B cell (primary cell): ENCODE measurements around the gene LUM. TPM values are rescaled to one million over a fixed set of nuclear protein-coding genes. Genes with fewer than 3 reads are reported as not detected.

ENCODE experiments used
- ATAC-seq: fragments of 200-7000 bp; cut with Tn5 transposase; one replicate; pipeline ENCODE4 v1.10.0; 2021; ENCODE audit warnings: low read depth, mild to moderate bottlenecking, moderate number of reproducible peaks, moderate library complexity
- CTCF ChIA-PET: fragments of 350-600 bp; sonication (Branson Sonifier 250); formaldehyde crosslinking; loops from one replicate; lab custom pipeline; 2021; ENCODE audit warnings: antibody characterized with exemption, inconsistent platforms; lab: Charles Lee
- POLR2A ChIA-PET: fragments of 350-600 bp; sonication (Branson Sonifier 250); formaldehyde crosslinking; loops from one replicate; lab custom pipeline; 2021; ENCODE audit warnings: antibody characterized with exemption; lab: Charles Lee
- DNase-seq: peaks from one replicate; pipeline ENCODE4 v3.0.0; 2013
- H2AFZ ChIP-seq: 2 replicates; pipeline ENCODE4 v1.6.1; 2012; ENCODE audit warnings: mild to moderate bottlenecking, low read depth, low read length; ENCODE audit not compliant: insufficient read depth, poor library complexity, severe bottlenecking
- H3K27ac ChIP-seq, 2 donors: 1 replicate in 1 of 2; 2 replicates in 1 of 2; pipeline ENCODE4 v1.5.1; 2012 to 2013; ENCODE audit warnings: low read length in 2 of 2, mild to moderate bottlenecking in 2 of 2, moderate library complexity in 1 of 2
- H3K27me3 ChIP-seq, 4 experiments: fragments of 200-600 bp in 1 of 4; sonication (generic) in 1 of 4; replicated peaks in 1 of 4; 1 replicate in 2 of 4; 2 replicates in 2 of 4; pipeline versions ENCODE4 v1.6.1 to v1.7.0; 2013 to 2016; ENCODE audit warnings: low read length in 3 of 4, mild to moderate bottlenecking in 2 of 4, mixed read lengths in 1 of 4, moderate library complexity in 1 of 4; ENCODE audit not compliant: insufficient read depth in 4 of 4, control insufficient read depth in 3 of 4; ENCODE audit errors: control extremely low read depth in 1 of 4
- H3K36me3 ChIP-seq, 2 experiments: replicated peaks in 1 of 2; 1 replicate in 1 of 2; 2 replicates in 1 of 2; pipeline versions ENCODE4 v1.6.1 to v1.7.1; 2013; ENCODE audit warnings: low read length in 1 of 2; ENCODE audit not compliant: insufficient read depth in 2 of 2, control insufficient read depth in 1 of 2; ENCODE audit errors: control extremely low read depth in 1 of 2, extremely low read depth in 1 of 2
- H3K4me1 ChIP-seq, 2 donors: fragments of 200-600 bp in 1 of 2; sonication (generic) in 1 of 2; 1 replicate in 1 of 2; 2 replicates in 1 of 2; pipeline versions ENCODE4 v1.5.1 to v1.6.1; 2013 to 2017; ENCODE audit warnings: low read length in 2 of 2; ENCODE audit not compliant: control insufficient read depth in 2 of 2, insufficient read depth in 2 of 2
- H3K4me2 ChIP-seq: replicated peaks from 2 replicates; pipeline ENCODE3; 2012; ENCODE audit warnings: mild to moderate bottlenecking, low read depth, low read length; ENCODE audit not compliant: poor library complexity, severe bottlenecking
- H3K4me3 ChIP-seq, 5 experiments: fragments of 200-600 bp in 1 of 5; sonication (generic) in 1 of 5; 1 replicate in 3 of 5; 2 replicates in 2 of 5; pipeline versions ENCODE4 v1.5.1 to v1.7.0; 2011 to 2016; ENCODE audit warnings: low read length in 4 of 5, mild to moderate bottlenecking in 4 of 5, low read depth in 2 of 5, control low read depth in 1 of 5, moderate library complexity in 1 of 5; ENCODE audit not compliant: insufficient read depth in 1 of 5; ENCODE audit errors: control extremely low read depth in 1 of 5, extremely low read depth in 1 of 5
- H3K79me2 ChIP-seq: fragments of 200-600 bp; sonication (generic); one replicate; pipeline ENCODE4 v1.6.0; 2016; ENCODE audit warnings: low read length; ENCODE audit not compliant: control insufficient read depth, insufficient read depth
- H3K9ac ChIP-seq: fragments of 200-600 bp; sonication (generic); 2 replicates; pipeline ENCODE4 v1.6.1; 2017; ENCODE audit warnings: mild to moderate bottlenecking, low read length, moderate library complexity
- H3K9me3 ChIP-seq, 3 donors: one replicate each; pipeline versions ENCODE4 v1.6.1 to v1.7.1; 2013; ENCODE audit warnings: low read length in 2 of 3; ENCODE audit not compliant: control insufficient read depth in 2 of 3, insufficient read depth in 1 of 3; ENCODE audit errors: control extremely low read depth in 1 of 3
- H4K20me1 ChIP-seq: 2 replicates; pipeline ENCODE4 v1.6.0; 2012; ENCODE audit warnings: mild to moderate bottlenecking, low read length; ENCODE audit not compliant: insufficient read depth, control insufficient read depth, poor library complexity, severe bottlenecking
- H3K27ac Mint-ChIP-seq: one replicate; pipeline ENCODE4 v1.8.0; 2021; ENCODE audit warnings: mixed read lengths
- H3K27me3 Mint-ChIP-seq: one replicate; pipeline ENCODE4 v1.8.0; 2021; ENCODE audit warnings: mixed read lengths
- H3K4me1 Mint-ChIP-seq: one replicate; pipeline ENCODE4 v1.8.0; 2021; ENCODE audit warnings: mixed read lengths
- H3K4me3 Mint-ChIP-seq: one replicate; pipeline ENCODE4 v1.8.0; 2021; ENCODE audit warnings: mixed read lengths
- H3K9me3 Mint-ChIP-seq: one replicate; pipeline ENCODE4 v1.8.0; 2022; ENCODE audit warnings: mixed read lengths; ENCODE audit not compliant: insufficient read depth
- CTCF ChIP-seq: fragments of 200-600 bp; IDR thresholded peaks from one replicate; pipeline ENCODE4 v1.8.0; 2022; ENCODE audit warnings: antibody characterized with exemption, mild to moderate bottlenecking
- EZH2 ChIP-seq: IDR thresholded peaks from 2 replicates; pipeline ENCODE4 v1.6.1; 2012; ENCODE audit warnings: borderline replicate concordance, low read depth, mild to moderate bottlenecking, moderate library complexity, low read length; ENCODE audit not compliant: insufficient read depth, poor library complexity, severe bottlenecking
- WGBS: methylation state at CpG from one replicate; pipeline ENCODE4 v1.1.5; 2013; ENCODE audit warnings: missing lambda C conversion rate; ENCODE audit not compliant: insufficient coverage; 5-methylcytosine and 5-hydroxymethylcytosine counted together
- intact Hi-C: fragments of 100-400 bp; cut with micrococcal nuclease; formaldehyde crosslinking; loops from one replicate; pipeline ENCODE4 v1.10.0; 2022
- polyA plus RNA-seq: library from polyadenylated mRNA; depleted of rRNA; stranded (reverse); fragments of >200 nt; gene quantifications from 2 replicates; pipeline ENCODE4 v1.2.3, GENCODE V29; 2012
- total RNA-seq, 2 donors: library from RNA; stranded (reverse); fragments of 120-200 nt in 1 of 2; gene quantifications; 1 replicate in 1 of 2; 2 replicates in 1 of 2; pipeline versions ENCODE4 v1.2.3 to v1.2.4, GENCODE V29; 2013 to 2022

Gene LUM
- total and polyA plus RNA-seq, 2 donors (not counting 1 experiment from before 2014, with no cell fraction given), result not detected

- H3K27ac ChIP-seq, result no peak overlapping the region
- H3K4me2 ChIP-seq, result no peak overlapping the region
- no peaks in the 10 kb centered on the region for H3K9me3 ChIP-seq
- Mint-ChIP-seq H3K4me3 (no peak overlapping the region), H3K9me3 (no peaks in the 10 kb centered on the region), H3K4me1 (no peaks in the 10 kb centered on the region), H3K27me3 (no peaks in the 10 kb centered on the region), H3K27ac (no peak overlapping the region)
- no peak overlapping the region for H2AFZ ChIP-seq
- intact Hi-C loops, result no loop called here
- no peaks in the 10 kb centered on the region for H3K36me3 ChIP-seq
- H3K4me3 ChIP-seq, result no peak overlapping the region
- CTCF ChIA-PET, result no interaction called here
- no peaks in the 10 kb centered on the region for H4K20me1 ChIP-seq
- WGBS, result no CpG with 5 or more reads among the region's 1 CpG
- POLR2A ChIA-PET, result no interaction called here
- H3K27me3 ChIP-seq, result no peaks in the 10 kb centered on the region
- ATAC-seq, result no peak
- no peaks in the 10 kb centered on the region for H3K4me1 ChIP-seq
- no peaks in the 10 kb centered on the region for H3K79me2 ChIP-seq
- no peak for DNase-seq
- H3K9ac ChIP-seq, result no peak overlapping the region
- no peak for TF ChIP-seq EZH2
These were observed 50.2 kb downstream of the LUM start for GRCh38 chr12:91061091-91061490.

GRCh38 chr12:91059211-91059610 lies 52.1 kb downstream of the LUM start:
- Histone ChIP-seq H3K4me3 (no peak overlapping the region), H2AFZ (no peak overlapping the region), H4K20me1 (no peaks in the 10 kb centered on the region), H3K79me2 (no peaks in the 10 kb centered on the region), H3K4me1 (no peaks in the 10 kb centered on the region), H3K36me3 (no peaks in the 10 kb centered on the region), H3K4me2 (no peak overlapping the region), H3K27me3 (no peaks in the 10 kb centered on the region), H3K9me3 (no peaks in the 10 kb centered on the region), H3K9ac (no peak overlapping the region), H3K27ac (no peak overlapping the region)
- intact Hi-C loops, result no loop called here
- Mint-ChIP-seq H3K9me3 (no peaks in the 10 kb centered on the region), H3K27ac (no peak overlapping the region), H3K4me1 (no peaks in the 10 kb centered on the region), H3K4me3 (no peak overlapping the region), H3K27me3 (no peaks in the 10 kb centered on the region)
- no peak for ATAC-seq
- DNase-seq, result no peak
- CTCF ChIA-PET, result no interaction called here
- TF ChIP-seq EZH2 (no peak), CTCF (no peak)
- POLR2A ChIA-PET, result no interaction called here
